Breast epithelium (tissue), 3 donors: ENCODE data around the gene ZNF488.

ENCODE experiments used
- CTCF ChIP-seq, 3 donors: fragments of 450-650 bp; IDR thresholded peaks; one replicate each; pipeline ENCODE4 v1.5.1; 2016 to 2017; ENCODE audit warnings: antibody characterized with exemption in 3 of 3, mild to moderate bottlenecking in 3 of 3, moderate library complexity in 3 of 3
- POLR2A ChIP-seq: fragments of 450-650 bp; IDR thresholded peaks from one replicate; pipeline ENCODE4 v1.6.1; 2016; ENCODE audit warnings: antibody characterized with exemption, mild to moderate bottlenecking, moderate library complexity
- POLR2AphosphoS5 ChIP-seq, 3 donors: sonication (generic); formaldehyde crosslinking; IDR thresholded peaks; one replicate each; pipeline ENCODE4 v1.6.1; 2017; ENCODE audit warnings: antibody characterized with exemption in 3 of 3

- no peak for TF ChIP-seq CTCF (IDR thresholded peaks at IDR 0.05)
- TF ChIP-seq POLR2A, result no peak
- TF ChIP-seq POLR2AphosphoS5 (IDR thresholded peaks at IDR 0.05), result no peak
These were observed 25.2 kb upstream of the ZNF488 start for GRCh38 chr10:47409171-47409865.
